K562 (cell line): ENCODE data around the gene GPX7. TPM values are rescaled to one million over a fixed set of nuclear protein-coding genes. Genes with fewer than 3 reads are reported as not detected.

ENCODE experiments used
- CBX2 ChIP-seq: fragments of 200-600 bp; sonication (generic); IDR thresholded peaks from one replicate; pipeline ENCODE4 v1.6.1; 2012; ENCODE audit warnings: mild to moderate bottlenecking, low read length, inconsistent platforms; ENCODE audit not compliant: insufficient read depth, poor library complexity, severe bottlenecking
- DPF2 ChIP-seq: fragments of 450-650 bp; IDR thresholded peaks from 2 replicates; pipeline ENCODE4 v1.6.1; 2016
- HNRNPUL1 ChIP-seq: fragments of 200-400 bp; formaldehyde crosslinking; IDR thresholded peaks from 2 replicates; pipeline ENCODE4 v1.6.1; 2017; ENCODE audit warnings: low read length
- MAFF ChIP-seq: IDR thresholded peaks from 2 replicates; pipeline ENCODE4 v1.6.1; 2012; ENCODE audit warnings: low read length, improper control_type of control experiment
- MTA3 ChIP-seq: fragments of 450-650 bp; formaldehyde crosslinking; IDR thresholded peaks from 2 replicates; pipeline ENCODE4 v1.6.1; 2017; ENCODE audit warnings: mild to moderate bottlenecking, borderline replicate concordance
- NCOR1 ChIP-seq: fragments of 450-650 bp; IDR thresholded peaks from 2 replicates; pipeline ENCODE4 v1.6.1; 2016; ENCODE audit warnings: mild to moderate bottlenecking, moderate library complexity
- NR2C2 ChIP-seq, 2 experiments: fragments of 200-800 bp in 1 of 2; sonication (Bioruptor generic) in 1 of 2; sonication (generic) in 1 of 2; formaldehyde crosslinking in 1 of 2; IDR thresholded peaks; 2 replicates each; pipeline versions ENCODE4 v1.6.1 to v1.8.0; 2016 to 2022; ENCODE audit warnings: mild to moderate bottlenecking in 1 of 2, missing compliant biosample characterization in 1 of 2, missing genetic modification characterization in 1 of 2, missing genetic modification reagents in 1 of 2
- PTBP1 ChIP-seq: fragments of 200-400 bp; formaldehyde crosslinking; IDR thresholded peaks from 2 replicates; pipeline ENCODE4 v1.6.1; 2017; ENCODE audit warnings: low read depth, low read length
- SETDB1 ChIP-seq: IDR thresholded peaks from one replicate; pipeline ENCODE4 v1.6.1; 2012; ENCODE audit warnings: low read length, control low read depth, inconsistent platforms
- SREBF2 ChIP-seq: sonication (generic); formaldehyde crosslinking; IDR thresholded peaks from 2 replicates; pipeline ENCODE4 v1.4.0; 2020; ENCODE audit warnings: mild to moderate bottlenecking, missing genetic modification reagents
- TCF7 ChIP-seq: sonication (generic); IDR thresholded peaks from 2 replicates; pipeline ENCODE4 v1.6.1; 2016; ENCODE audit warnings: antibody characterized with exemption, borderline replicate concordance
- YBX1 ChIP-seq: fragments of 450-650 bp; IDR thresholded peaks from 2 replicates; pipeline ENCODE4 v1.7.1; 2016; ENCODE audit warnings: mild to moderate bottlenecking
- ZBED1 ChIP-seq: IDR thresholded peaks from 2 replicates; pipeline ENCODE4 v1.6.1; 2014
- ZBTB8A ChIP-seq: fragments of 450-650 bp; IDR thresholded peaks from 2 replicates; pipeline ENCODE4 v1.6.1; 2018; ENCODE audit warnings: mild to moderate bottlenecking, moderate library complexity; ENCODE audit not compliant: partially characterized antibody
- ZNF124 ChIP-seq: sonication (generic); formaldehyde crosslinking; IDR thresholded peaks from 2 replicates; pipeline ENCODE4 v1.8.1; 2022; ENCODE audit warnings: missing genetic modification reagents
- ZNF197 ChIP-seq: fragments of 200-800 bp; sonication (Bioruptor generic); IDR thresholded peaks from 2 replicates; pipeline ENCODE4 v1.6.1; 2016; ENCODE audit warnings: low read depth, missing genetic modification characterization, missing compliant biosample characterization
- ZNF717 ChIP-seq: fragments of 250-450 bp; sonication (Bioruptor Pico); IDR thresholded peaks from 2 replicates; pipeline ENCODE4 v1.5.0; 2021
- polyA plus RNA-seq, 8 experiments: library from polyadenylated mRNA; depleted of rRNA in 4 of 8; stranded (reverse) in 5 of 8; unstranded in 3 of 8; fragments of >200 nt; fragmentation: Nextera tagmentation in 2 of 8; fragmentation: Illumina TruSeq in 1 of 8; extraction: Ambion mirVana in 2 of 8; extraction: Trizol in 1 of 8; gene quantifications; 2 replicates each; pipeline versions ENCODE4 v1.2.1 to v1.2.3, GENCODE V29; 2011 to 2014; ENCODE audit warnings: inconsistent platforms in 1 of 8, missing spikeins in 1 of 8
- total RNA-seq, 7 experiments: library from RNA; depleted of rRNA in 6 of 7; stranded (reverse); fragments of >200 nt in 6 of 7; fragmentation: Illumina TruSeq in 2 of 7; extraction: Trizol in 2 of 7; gene quantifications; 2 replicates each; pipeline versions ENCODE4 v1.2.1 to v1.2.3, GENCODE V29; 2011 to 2021; ENCODE audit warnings: low replicate concordance in 1 of 7
- TF ChIP-seq, protein P1 (sequence below): fragments of 450-650 bp; formaldehyde crosslinking; IDR thresholded peaks from 2 replicates; pipeline ENCODE4 v1.4.0; 2020; ENCODE audit warnings: mild to moderate bottlenecking
- TF ChIP-seq, protein P2 (sequence below): conservative IDR thresholded peaks from 2 replicates; pipeline ENCODE4 v1.6.1; 2011; ENCODE audit warnings: low read depth, mild to moderate bottlenecking, low read length; ENCODE audit not compliant: control insufficient read depth
- TF ChIP-seq, protein P3 (sequence below): fragments of 450-650 bp; IDR thresholded peaks from 2 replicates; pipeline ENCODE4 v1.6.1; 2016; ENCODE audit warnings: low read depth, mild to moderate bottlenecking, moderate library complexity

Gene GPX7
- total and polyA plus RNA-seq, 9 of the 15 experiments (the other 6 are each of a cell fraction or from before 2014, with no cell fraction given) = 0.08 TPM; not detected in 8

DNA sequence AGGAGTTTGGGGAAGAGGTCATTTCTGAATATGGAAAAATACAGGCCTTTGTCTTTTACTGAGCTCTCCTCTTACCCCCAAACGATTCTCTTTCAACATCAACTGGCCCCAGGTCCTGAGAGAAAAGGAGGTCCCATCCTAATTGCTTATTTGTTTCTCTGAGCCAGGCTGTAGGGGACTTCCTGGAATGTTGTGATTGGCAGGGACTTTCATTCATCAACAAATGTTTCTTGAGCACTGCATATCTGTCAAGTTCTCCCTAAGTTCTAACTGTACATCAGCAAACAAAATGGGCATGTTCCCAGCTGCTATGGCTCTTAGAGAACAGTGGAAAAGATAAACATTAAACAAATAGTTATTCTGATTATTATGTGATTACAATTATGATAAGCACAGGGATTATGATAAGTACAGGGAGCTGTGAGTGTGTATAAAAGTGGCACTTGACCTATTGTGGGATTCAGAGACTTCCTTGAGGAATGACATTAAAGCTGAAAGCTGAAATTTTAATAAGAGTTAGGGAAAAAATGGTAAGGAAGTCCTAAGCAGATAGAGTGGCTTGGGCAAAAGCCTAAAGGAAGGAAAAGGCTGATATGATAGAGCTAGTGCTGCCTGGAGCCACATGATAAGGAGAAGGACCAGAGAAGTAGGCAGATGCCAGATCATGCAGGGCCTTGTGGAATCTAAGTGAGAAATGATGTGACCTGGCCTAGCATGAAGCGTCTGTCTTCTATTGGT is 11.6 kb downstream of the GPX7 start (continued):
- TF ChIP-seq HNRNPUL1 (no peak), ZBTB8A (no peak), NR2C2 (CRISPR knock-in tag; IDR thresholded peaks at IDR 0.05) (no peak), NR2C2 (tag; IDR thresholded peaks at IDR 0.05) (no peak), MAFF (no peak), DPF2 (peak; percentile 99), ZNF717 (no peak), YBX1 (no peak), SETDB1 (no peak), MTA3 (no peak; the same call in 1 of the 2 replicates), NCOR1 (peak; percentile 94), ZBED1 (no peak), PTBP1 (no peak), TCF7 (no peak), ZNF197 (CRISPR knock-in tag) (no peak), SREBF2 (CRISPR knock-in tag) (no peak), CBX2 (no peak), ZNF124 (CRISPR knock-in tag) (no peak)
- TF ChIP-seq, protein P1, sequence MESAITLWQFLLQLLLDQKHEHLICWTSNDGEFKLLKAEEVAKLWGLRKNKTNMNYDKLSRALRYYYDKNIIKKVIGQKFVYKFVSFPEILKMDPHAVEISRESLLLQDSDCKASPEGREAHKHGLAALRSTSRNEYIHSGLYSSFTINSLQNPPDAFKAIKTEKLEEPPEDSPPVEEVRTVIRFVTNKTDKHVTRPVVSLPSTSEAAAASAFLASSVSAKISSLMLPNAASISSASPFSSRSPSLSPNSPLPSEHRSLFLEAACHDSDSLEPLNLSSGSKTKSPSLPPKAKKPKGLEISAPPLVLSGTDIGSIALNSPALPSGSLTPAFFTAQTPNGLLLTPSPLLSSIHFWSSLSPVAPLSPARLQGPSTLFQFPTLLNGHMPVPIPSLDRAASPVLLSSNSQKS (CRISPR knock-in tag) = no peak
- TF ChIP-seq, protein P2, sequence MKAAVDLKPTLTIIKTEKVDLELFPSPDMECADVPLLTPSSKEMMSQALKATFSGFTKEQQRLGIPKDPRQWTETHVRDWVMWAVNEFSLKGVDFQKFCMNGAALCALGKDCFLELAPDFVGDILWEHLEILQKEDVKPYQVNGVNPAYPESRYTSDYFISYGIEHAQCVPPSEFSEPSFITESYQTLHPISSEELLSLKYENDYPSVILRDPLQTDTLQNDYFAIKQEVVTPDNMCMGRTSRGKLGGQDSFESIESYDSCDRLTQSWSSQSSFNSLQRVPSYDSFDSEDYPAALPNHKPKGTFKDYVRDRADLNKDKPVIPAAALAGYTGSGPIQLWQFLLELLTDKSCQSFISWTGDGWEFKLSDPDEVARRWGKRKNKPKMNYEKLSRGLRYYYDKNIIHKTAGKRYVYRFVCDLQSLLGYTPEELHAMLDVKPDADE = no peak
- TF ChIP-seq, protein P3, sequence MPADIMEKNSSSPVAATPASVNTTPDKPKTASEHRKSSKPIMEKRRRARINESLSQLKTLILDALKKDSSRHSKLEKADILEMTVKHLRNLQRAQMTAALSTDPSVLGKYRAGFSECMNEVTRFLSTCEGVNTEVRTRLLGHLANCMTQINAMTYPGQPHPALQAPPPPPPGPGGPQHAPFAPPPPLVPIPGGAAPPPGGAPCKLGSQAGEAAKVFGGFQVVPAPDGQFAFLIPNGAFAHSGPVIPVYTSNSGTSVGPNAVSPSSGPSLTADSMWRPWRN = no peak
